ENCODE measurements around the gene OPA1. TPM values are rescaled to one million over a fixed set of nuclear protein-coding genes. Genes with fewer than 3 reads are reported as not detected.

The OPA1 gene
- total and polyA plus RNA-seq, 2 of the 13 experiments (the other 11 are each of a cell fraction or from before 2014, with no cell fraction given) = 26.7 to 78.5 TPM

GRCh38 chr3:193743702-193744047, 150.7 kb downstream of the OPA1 start:
- Histone ChIP-seq H3K27me3 (ENCODE audit: control insufficient read depth in 1 of 2, insufficient read depth in 2 of 2, low read length in 2 of 2) (no peaks in the 10 kb centered on the region), H2AFZ (ENCODE audit: low read length) (peak overlapping the region; percentile 70), H3K4me1 (ENCODE audit: insufficient read depth, low read length) (peaks cover 40% of the 10 kb centered on the region), H3K9ac (ENCODE audit: insufficient read depth, low read depth, low read length) (peak overlapping the region; percentile 92), H3K27ac (ENCODE audit: extremely low read length, insufficient read depth, low read length) (peak overlapping the region; percentile 97), H3K79me2 (ENCODE audit: insufficient read depth, low read length) (no peaks in the 10 kb centered on the region), H3K9me3 (ENCODE audit: low read length) (no peaks in the 10 kb centered on the region), H3K36me3 (replicated peaks in 1 of 2; ENCODE audit: control insufficient read depth in 1 of 2, insufficient read depth in 2 of 2, low read length in 2 of 2) (no peaks in the 10 kb centered on the region), H4K20me1 (ENCODE audit: insufficient read depth, low read length) (no peaks in the 10 kb centered on the region), H3K4me3 (replicated peaks in 1 of 3; ENCODE audit: insufficient read depth in 1 of 3, low read depth in 2 of 3, low read length in 3 of 3) (peak overlapping the region; percentile 41 to 74 (median 46)), H3K4me2 (ENCODE audit: low read depth, low read length) (peak overlapping the region; percentile 100)
- peak; percentile 56; the same call in 2 of the 3 replicates for ATAC-seq
- 0% methylated on average over 8 of the region's 8 CpGs for WGBS (ENCODE audit: low lambda C conversion rate)
- no peak for FAIRE-seq
- DNase-seq (ENCODE audit: low spot score) = no peak
- BruUV-seq (replicated peaks) = TSS peak; percentile 97
- in situ Hi-C loops (cut with HindIII; ENCODE audit: extremely low pct_ligation_motif_present, low pct_unique_long_range_greater_than_20kb) = no loop called here
- ChIA-PET CTCF (ENCODE audit: low intra/inter-chr PET ratio, low total read pairs) (no interaction called here), POLR2A (interaction anchor here (0.7 to 4.2 kb wide), 10 partner anchors 11 to 398 kb away, joined by 3 to 61 read pairs (median 6); partner anchors contain the start of gene HES1)
- intact Hi-C loops (cut with micrococcal nuclease; ENCODE audit: unreplicated experiment) = loop anchor here (1.0 to 10.0 kb wide), 6 partner anchors 11 to 391 kb away; no protein-coding TSS in a partner anchor
- 0 out of 2 replicates have a peak, but pooled peaks have one; percentile 26 for TF ChIP-seq ZNF354B (CRISPR knock-in tag; IDR thresholded peaks at IDR 0.05)
- no peak for TF ChIP-seq ZNF431 (CRISPR knock-in tag; IDR thresholded peaks at IDR 0.05; ENCODE audit: borderline replicate concordance, low read depth)
- 0 out of 2 replicates have a peak, but pooled peaks have one; percentile 48 for TF ChIP-seq ZNF670 (CRISPR knock-in tag; IDR thresholded peaks at IDR 0.05; ENCODE audit: borderline replicate concordance)
- no peak for TF ChIP-seq MYNN (CRISPR knock-in tag; IDR thresholded peaks at IDR 0.05; ENCODE audit: low read depth)
- TF ChIP-seq ARID5B (CRISPR knock-in tag; IDR thresholded peaks at IDR 0.05) = no peak
- TF ChIP-seq LBX2 (CRISPR knock-in tag; IDR thresholded peaks at IDR 0.05; ENCODE audit: borderline replicate concordance) = no peak
- TF ChIP-seq SPEN (CRISPR knock-in tag; IDR thresholded peaks at IDR 0.05; ENCODE audit: low read depth) = no peak
- peak; percentile 85; the same call in 1 of the 2 replicates for TF ChIP-seq ZNF605 (CRISPR knock-in tag; IDR thresholded peaks at IDR 0.05)
- TF ChIP-seq HOXA5 (CRISPR knock-in tag; IDR thresholded peaks at IDR 0.05) = no peak; the same call in 1 of the 2 replicates
- no peak for TF ChIP-seq ZNF256 (CRISPR knock-in tag; conservative IDR thresholded peaks at IDR 0.05)
- no peak for TF ChIP-seq KDM5A (IDR thresholded peaks at IDR 0.05; ENCODE audit: borderline replicate concordance, low read length)
- no peak for TF ChIP-seq BRCA1 (CRISPR knock-in tag; IDR thresholded peaks at IDR 0.05)
- TF ChIP-seq ZKSCAN5 (CRISPR knock-in tag; IDR thresholded peaks at IDR 0.05) = no peak
- no peak for TF ChIP-seq NFE2L1 (CRISPR knock-in tag; IDR thresholded peaks at IDR 0.05; ENCODE audit: borderline replicate concordance)
- TF ChIP-seq AHDC1 (CRISPR knock-in tag; IDR thresholded peaks at IDR 0.05; ENCODE audit: borderline replicate concordance) = no peak
